Activated naive CD4-positive, alpha-beta T cell treated with anti-CD3 and anti-CD28 coated beads for 36 hours (primary cell): ENCODE measurements around the gene CMTM5. TPM values are rescaled to one million over a fixed set of nuclear protein-coding genes. Genes with fewer than 3 reads are reported as not detected.

Source experiments
- microRNA-seq: library from miRNA; unstranded; fragments of <30 nt; microRNA quantifications from one replicate; pipeline ENCODE4 v1.2.0, GENCODE V29; 2022; ENCODE audit warnings: borderline microRNAs expressed, borderline replicate concordance
- total RNA-seq, 2 experiments: library from RNA; stranded (reverse); gene quantifications; one replicate each; pipeline ENCODE4 v1.2.3, GENCODE V29; 2021

The CMTM5 gene
- total RNA-seq, 2 experiments from 2014 or later, result not detected

Small RNA genes within 50 kb of the gene (microRNA-seq; reads per million reads assigned to microRNA genes)
- gene MIR208A (not detected), gene MIR208B (not detected)

Other genes starting within 250 kb of the CMTM5 start
- 1 to 10 TPM in 1 of 2 experiments, under 1 TPM in 1; 0.79 to 1.1 TPM for gene SLC7A8, start 193.4 kb upstream of the CMTM5 start, total RNA-seq
- not detected for gene RNF212B, start 139.1 kb upstream of the CMTM5 start, total RNA-seq
- 1 to 10 TPM; 6.3 to 7.8 TPM for gene HOMEZ, start 90.9 kb upstream of the CMTM5 start, total RNA-seq
- 10 to 100 TPM; 14.7 to 15.8 TPM for gene PPP1R3E, start 74.2 kb upstream of the CMTM5 start, total RNA-seq
- 1 to 10 TPM in 1 of 2 experiments, under 1 TPM in 1; 0.60 to 1.5 TPM for gene BCL2L2, start 70.2 kb upstream of the CMTM5 start, total RNA-seq
- 100 to 1,000 TPM; 194 to 204 TPM for gene PABPN1, start 55.6 kb upstream of the CMTM5 start, total RNA-seq
- 1 to 10 TPM; 3.5 to 4.8 TPM for gene SLC22A17, start 24.2 kb upstream of the CMTM5 start, total RNA-seq
- not detected for gene EFS, start 11.9 kb upstream of the CMTM5 start, total RNA-seq
- not detected for gene IL25, start 4.2 kb upstream of the CMTM5 start, total RNA-seq
- gene MYH6, start 31.2 kb downstream of the CMTM5 start, total RNA-seq, result not detected
- gene MYH7, start 58.6 kb downstream of the CMTM5 start, total RNA-seq, result not detected
- 10 to 100 TPM; 38.9 to 40.8 TPM for gene NGDN, start 92.7 kb downstream of the CMTM5 start, total RNA-seq
- gene ZFHX2, start 174.7 kb downstream of the CMTM5 start, total RNA-seq, result under 1 TPM; 0.36 to 0.57 TPM
- 1 to 10 TPM; 6.2 to 6.6 TPM for gene THTPA, start 179.2 kb downstream of the CMTM5 start, total RNA-seq
- gene AP1G2, start 190.7 kb downstream of the CMTM5 start, total RNA-seq, result 100 to 1,000 TPM; 205 to 216 TPM
- under 1 TPM in 1 of 2 experiments, not detected in 1; 0.05 TPM for gene JPH4, start 201.7 kb downstream of the CMTM5 start, total RNA-seq